IPS-18a (cell line): ENCODE results near the gene NLRC5.

Experiments used
- H3K27ac ChIP-seq: one replicate; pipeline ENCODE4 v1.5.1; 2013; ENCODE audit warnings: low read length
- H3K27me3 ChIP-seq: one replicate; pipeline ENCODE4 v1.6.1; 2013; ENCODE audit warnings: mild to moderate bottlenecking, low read length; ENCODE audit not compliant: control insufficient read depth, insufficient read depth
- H3K36me3 ChIP-seq: one replicate; pipeline ENCODE4 v1.6.1; 2013; ENCODE audit warnings: low read depth, low read length; ENCODE audit not compliant: control insufficient read depth
- H3K4me1 ChIP-seq: one replicate; pipeline ENCODE4 v1.6.1; 2013; ENCODE audit warnings: low read depth, low read length; ENCODE audit not compliant: control insufficient read depth
- H3K4me3 ChIP-seq: one replicate; pipeline ENCODE4 v1.5.1; 2013; ENCODE audit warnings: low read length
- H3K9ac ChIP-seq: one replicate; pipeline ENCODE4 v1.6.1; 2013; ENCODE audit warnings: mild to moderate bottlenecking, low read length, moderate library complexity
- H3K9me3 ChIP-seq: one replicate; pipeline ENCODE4 v1.6.1; 2013; ENCODE audit warnings: low read depth, low read length; ENCODE audit not compliant: control insufficient read depth

The NLRC5 gene

GRCh38 chr16:57081744-57082143 is 92.4 kb downstream of the NLRC5 start:
- Histone ChIP-seq H3K27ac (no peak overlapping the region), H3K27me3 (no peaks in the 10 kb centered on the region), H3K36me3 (no peaks in the 10 kb centered on the region), H3K9ac (no peak overlapping the region), H3K9me3 (no peaks in the 10 kb centered on the region), H3K4me3 (no peak overlapping the region), H3K4me1 (no peaks in the 10 kb centered on the region)

DNA sequence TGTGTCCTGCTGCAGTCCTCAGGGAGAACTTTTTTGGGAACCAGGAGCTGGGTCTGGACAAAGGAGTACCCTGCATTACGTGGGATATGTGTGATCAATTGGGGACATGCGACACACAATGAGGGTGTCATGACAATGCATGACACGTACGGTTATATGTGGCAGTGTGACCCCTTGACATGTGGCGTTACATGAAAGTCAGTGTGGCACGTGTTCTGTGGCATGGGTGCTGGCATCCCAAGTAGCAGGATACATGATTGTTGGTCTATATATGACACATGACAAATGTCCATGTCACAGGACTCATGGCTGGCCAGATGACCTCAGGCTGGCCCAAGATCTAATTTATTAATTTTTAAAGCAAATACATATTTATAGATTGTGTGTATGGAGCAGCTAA is 93.3 kb downstream of the NLRC5 start:
- Histone ChIP-seq H3K36me3 (no peaks in the 10 kb centered on the region), H3K9me3 (no peaks in the 10 kb centered on the region), H3K4me3 (no peak overlapping the region), H3K27me3 (no peaks in the 10 kb centered on the region), H3K4me1 (no peaks in the 10 kb centered on the region), H3K9ac (no peak overlapping the region), H3K27ac (no peak overlapping the region)

GRCh38 chr16:57083485-57084126 is 94.2 kb downstream of the NLRC5 start:
- no peak overlapping the region for H3K9ac ChIP-seq
- H3K36me3 ChIP-seq: no peaks in the 10 kb centered on the region
- no peaks in the 10 kb centered on the region for H3K4me1 ChIP-seq
- H3K27ac ChIP-seq: no peak overlapping the region
- H3K9me3 ChIP-seq: no peaks in the 10 kb centered on the region
- H3K27me3 ChIP-seq: no peaks in the 10 kb centered on the region
- no peak overlapping the region for H3K4me3 ChIP-seq

- Histone ChIP-seq H3K36me3 (no peaks in the 10 kb centered on the region), H3K9me3 (no peaks in the 10 kb centered on the region), H3K27me3 (no peaks in the 10 kb centered on the region), H3K4me3 (no peak overlapping the region), H3K9ac (no peak overlapping the region), H3K4me1 (no peaks in the 10 kb centered on the region), H3K27ac (no peak overlapping the region)
These were observed 95.0 kb downstream of the NLRC5 start for GRCh38 chr16:57084257-57084770.

DNA sequence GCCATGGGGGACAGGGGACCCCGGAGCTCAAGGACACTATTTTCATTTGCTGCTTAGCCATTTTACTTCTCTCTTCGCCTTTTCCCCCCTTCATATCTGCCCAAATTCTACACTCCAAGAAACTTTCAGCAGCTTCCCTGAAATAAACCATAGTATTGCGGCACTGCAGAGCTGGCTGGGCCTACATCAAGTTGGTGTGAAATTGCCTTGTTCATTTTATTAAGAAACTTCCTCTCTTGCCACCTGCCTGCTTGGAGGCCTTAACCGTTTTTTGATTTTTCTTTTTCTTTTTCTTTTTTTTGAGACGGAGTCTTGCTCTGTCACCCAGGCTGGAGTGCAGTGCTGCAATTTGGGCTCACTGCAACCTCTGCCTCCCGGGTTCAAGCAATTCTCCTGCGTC is 95.6 kb downstream of the NLRC5 start:
- no peak overlapping the region for H3K4me3 ChIP-seq
- H3K36me3 ChIP-seq: no peaks in the 10 kb centered on the region
- H3K9me3 ChIP-seq: no peaks in the 10 kb centered on the region
- H3K9ac ChIP-seq: no peak overlapping the region
- H3K4me1 ChIP-seq: no peaks in the 10 kb centered on the region
- no peak overlapping the region for H3K27ac ChIP-seq
- no peaks in the 10 kb centered on the region for H3K27me3 ChIP-seq

DNA sequence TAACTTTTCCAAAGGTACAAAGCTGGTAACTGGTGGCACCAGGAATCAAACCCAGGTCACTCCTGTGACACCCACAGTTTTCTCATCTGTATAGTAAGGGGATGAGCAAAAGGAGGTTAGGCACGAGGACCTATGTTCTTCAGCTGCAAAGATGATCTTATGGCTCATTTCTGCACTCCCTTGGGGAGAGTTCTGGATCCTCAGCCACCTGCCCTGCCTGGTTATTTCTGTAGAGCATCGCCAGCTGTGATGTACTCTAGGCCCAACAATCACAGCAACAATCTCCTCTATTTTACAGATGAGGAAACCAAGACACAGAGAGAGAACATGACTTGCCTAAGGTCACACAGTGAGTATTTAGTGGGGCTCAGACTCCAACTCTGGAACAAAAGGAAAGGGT is 97.6 kb downstream of the NLRC5 start:
- Histone ChIP-seq H3K36me3 (no peaks in the 10 kb centered on the region), H3K4me3 (no peak overlapping the region), H3K9ac (no peak overlapping the region), H3K4me1 (peaks cover 3% of the 10 kb centered on the region), H3K9me3 (no peaks in the 10 kb centered on the region), H3K27ac (no peak overlapping the region), H3K27me3 (peaks cover 13% of the 10 kb centered on the region)

DNA sequence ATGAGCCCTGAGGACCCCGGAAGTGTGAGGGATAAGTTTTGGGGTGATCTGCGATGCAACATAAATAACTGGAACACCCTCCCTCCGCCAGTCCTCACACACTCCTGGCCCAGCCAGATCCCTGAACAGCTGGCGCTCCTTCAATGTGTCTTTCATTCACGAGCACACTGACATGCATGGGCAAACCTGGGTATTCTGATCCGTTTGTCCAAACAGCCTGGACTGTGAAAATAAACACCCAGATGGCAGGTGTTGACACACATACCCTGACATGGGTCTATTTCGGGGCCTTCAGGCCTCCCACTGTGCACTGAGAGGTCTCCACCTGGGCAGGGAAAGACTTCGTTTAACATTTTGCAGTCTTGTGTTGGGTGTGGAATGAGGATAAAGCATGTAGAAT is 100.0 kb downstream of the NLRC5 start:
- H3K4me3 ChIP-seq: no peak overlapping the region
- H3K27me3 ChIP-seq: peaks cover 23% of the 10 kb centered on the region
- no peaks in the 10 kb centered on the region for H3K9me3 ChIP-seq
- no peak overlapping the region for H3K27ac ChIP-seq
- H3K9ac ChIP-seq: no peak overlapping the region
- H3K4me1 ChIP-seq: peaks cover 7% of the 10 kb centered on the region
- no peaks in the 10 kb centered on the region for H3K36me3 ChIP-seq

DNA sequence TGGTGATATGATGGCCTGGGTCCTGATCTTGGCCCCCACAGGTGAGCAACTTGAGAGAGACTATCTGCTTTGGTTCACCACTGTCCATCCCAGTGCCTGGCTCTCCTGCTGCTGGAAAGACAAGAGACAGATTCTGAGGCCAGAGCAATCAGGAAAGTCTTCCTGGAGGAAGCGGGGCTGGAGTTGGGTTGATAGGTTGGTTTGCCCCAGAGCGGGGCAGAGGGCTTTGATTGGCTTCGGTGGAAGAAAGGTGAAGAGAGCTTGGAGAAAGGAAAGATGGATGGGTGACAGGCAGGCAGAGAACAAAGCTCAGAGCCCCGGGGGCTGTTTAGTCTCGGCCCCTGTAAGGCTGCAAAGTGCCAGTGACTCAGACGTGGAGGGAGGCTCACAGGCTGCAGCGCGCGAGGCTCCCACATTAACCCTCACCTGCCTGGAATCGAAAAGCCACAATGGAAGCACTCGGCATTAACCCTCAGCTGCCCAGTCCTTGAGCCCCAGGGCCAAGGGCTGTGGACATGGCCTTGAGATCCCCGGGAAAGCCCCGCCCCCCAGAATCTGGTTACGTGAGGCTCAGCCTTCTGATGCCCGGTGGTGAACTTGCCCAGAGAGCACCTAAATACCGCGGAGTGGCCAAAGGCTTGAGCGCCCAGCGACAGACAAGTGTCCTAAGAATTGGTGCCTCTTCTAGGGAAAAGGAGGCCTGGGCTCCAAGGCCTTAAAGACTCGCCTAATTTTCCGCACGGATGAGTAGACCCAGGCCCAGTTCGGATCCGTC is 102.0 kb downstream of the NLRC5 start:
- no peaks in the 10 kb centered on the region for H3K36me3 ChIP-seq
- H3K27me3 ChIP-seq: peaks cover 23% of the 10 kb centered on the region
- peaks cover 7% of the 10 kb centered on the region for H3K4me1 ChIP-seq
- peak overlapping the region; percentile 23 for H3K9ac ChIP-seq
- no peaks in the 10 kb centered on the region for H3K9me3 ChIP-seq
- H3K27ac ChIP-seq: no peak overlapping the region
- H3K4me3 ChIP-seq: peak overlapping the region; percentile 73

GRCh38 chr16:57091975-57092785 is 102.8 kb downstream of the NLRC5 start, which contains the start of gene CPNE2:
CPNE2 (plus strand) TSS chr16:57092583; CDS start chr16:57110743, 18,160 bp downstream.
- H3K4me1 ChIP-seq: peaks cover 7% of the 10 kb centered on the region
- peak within 1 kb of the TSS; percentile 73 for H3K4me3 ChIP-seq
- H3K27me3 ChIP-seq: peaks cover 23% of the 10 kb centered on the region
- H3K9ac ChIP-seq: peak within 1 kb of the TSS; percentile 23
- H3K36me3 ChIP-seq: no peaks in the 10 kb centered on the region
- no peaks in the 10 kb centered on the region for H3K9me3 ChIP-seq
- no peak within 1 kb of the TSS for H3K27ac ChIP-seq

DNA sequence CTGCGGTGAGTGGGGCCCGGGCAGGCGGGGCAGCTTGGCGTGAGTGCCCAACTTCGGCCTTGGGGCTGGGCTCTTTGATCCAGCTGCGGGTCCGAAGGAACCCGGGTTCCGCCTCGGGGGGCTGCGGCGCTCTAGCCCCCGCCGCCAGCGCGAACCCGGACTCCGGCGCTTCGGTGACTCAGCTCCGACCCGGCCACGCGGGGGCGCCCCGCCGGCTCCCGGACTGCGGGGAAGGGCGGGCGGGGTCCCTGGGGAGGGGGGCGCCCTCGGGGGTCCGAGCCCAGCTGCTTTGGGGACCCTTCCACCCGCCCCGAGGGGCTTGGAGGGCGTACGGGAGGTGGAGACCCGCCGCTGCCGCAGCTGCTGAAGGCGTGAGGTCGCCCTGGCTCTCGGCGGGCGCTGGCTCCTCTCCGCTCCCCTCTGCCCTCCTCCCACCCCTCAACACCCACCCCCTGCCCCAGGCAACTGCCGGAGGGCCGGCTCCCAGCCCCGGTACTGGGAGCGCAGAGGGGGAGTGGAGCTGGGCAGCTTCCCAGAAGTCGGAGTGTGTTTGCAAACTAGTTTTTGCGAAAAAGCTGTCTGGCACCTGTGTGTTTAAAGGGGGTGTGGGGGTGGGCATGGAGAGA is 103.5 kb downstream of the NLRC5 start:
- Histone ChIP-seq H3K27ac (no peak overlapping the region), H3K9ac (peak overlapping the region; percentile 12), H3K4me3 (peak overlapping the region; percentile 57), H3K9me3 (no peaks in the 10 kb centered on the region), H3K4me1 (peaks cover 7% of the 10 kb centered on the region), H3K27me3 (peaks cover 23% of the 10 kb centered on the region), H3K36me3 (no peaks in the 10 kb centered on the region)
